Naive thymus-derived CD4-positive, alpha-beta T cell (primary cell): ENCODE measurements around the gene ZP3. TPM values are rescaled to one million over a fixed set of nuclear protein-coding genes. Genes with fewer than 3 reads are reported as not detected.
A peak's percentile ranks its signal among the peaks of the same experiment; 100 is the strongest.
"Not testable (repeated sequence)": the region's sequence is repeated elsewhere in the genome, so short reads cannot be mapped to it uniquely, and the experiment has no call there.

ENCODE experiments used
- ATAC-seq: fragments of 150-1000 bp; cut with Tn5 transposase; 2 replicates; pipeline ENCODE4 v1.10.0; 2021; ENCODE audit warnings: mild to moderate bottlenecking, moderate library complexity
- CTCF ChIA-PET: fragments of 350-600 bp; sonication (Branson Sonifier 250); formaldehyde crosslinking; loops from one replicate; lab custom pipeline; 2021; ENCODE audit warnings: antibody characterized with exemption; lab: Charles Lee
- POLR2A ChIA-PET: fragments of 350-600 bp; sonication (Branson Sonifier 250); formaldehyde crosslinking; loops from one replicate; lab custom pipeline; 2021; ENCODE audit warnings: antibody characterized with exemption, inconsistent platforms; lab: Charles Lee
- DNase-seq, 9 donors: peaks; one replicate each; pipeline versions ENCODE4 v3.0.0 to v3.0.0-alpha.2; 2020 to 2022; ENCODE audit warnings: mixed read lengths in 1 of 9
- H3K27ac ChIP-seq: one replicate; pipeline ENCODE4 v1.7.0; 2013; ENCODE audit warnings: mild to moderate bottlenecking, low read depth, low read length, moderate library complexity
- H3K27me3 ChIP-seq, 2 donors: one replicate each; pipeline ENCODE4 v1.7.0; 2013; ENCODE audit warnings: low read length in 2 of 2, mild to moderate bottlenecking in 2 of 2, moderate library complexity in 2 of 2; ENCODE audit not compliant: control insufficient read depth in 2 of 2, insufficient read depth in 2 of 2
- H3K36me3 ChIP-seq, 3 experiments: 1 replicate in 2 of 3; 2 replicates in 1 of 3; pipeline ENCODE4 v1.7.0; 2013; ENCODE audit warnings: low read length in 3 of 3, mild to moderate bottlenecking in 3 of 3, moderate library complexity in 1 of 3; ENCODE audit not compliant: insufficient read depth in 3 of 3, control insufficient read depth in 2 of 3
- H3K4me1 ChIP-seq, 2 donors: one replicate each; pipeline ENCODE4 v1.7.0; 2013; ENCODE audit warnings: low read length in 2 of 2, mild to moderate bottlenecking in 2 of 2, moderate library complexity in 1 of 2; ENCODE audit not compliant: control insufficient read depth in 2 of 2, insufficient read depth in 2 of 2
- H3K4me3 ChIP-seq: 2 replicates; pipeline ENCODE4 v1.7.0; 2013; ENCODE audit warnings: mild to moderate bottlenecking, low read length
- H3K9me3 ChIP-seq, 3 experiments: 1 replicate in 2 of 3; 2 replicates in 1 of 3; pipeline ENCODE4 v1.7.0; 2013; ENCODE audit warnings: low read length in 3 of 3; ENCODE audit not compliant: control insufficient read depth in 2 of 3
- H3K27ac Mint-ChIP-seq, 9 donors: one replicate each; pipeline ENCODE4 v1.8.0; 2020 to 2022; ENCODE audit warnings: mixed read lengths in 9 of 9, mild to moderate bottlenecking in 8 of 9, moderate library complexity in 5 of 9, inconsistent platforms in 2 of 9
- H3K27me3 Mint-ChIP-seq, 5 donors: one replicate each; pipeline ENCODE4 v1.8.0; 2021 to 2022; ENCODE audit warnings: mixed read lengths in 5 of 5, mild to moderate bottlenecking in 1 of 5
- H3K36me3 Mint-ChIP-seq, 5 donors: one replicate each; pipeline ENCODE4 v1.8.0; 2020 to 2022; ENCODE audit warnings: mixed read lengths in 5 of 5, mild to moderate bottlenecking in 3 of 5, inconsistent platforms in 1 of 5
- H3K4me1 Mint-ChIP-seq, 7 donors: one replicate each; pipeline ENCODE4 v1.8.0; 2020 to 2022; ENCODE audit warnings: mixed read lengths in 7 of 7, mild to moderate bottlenecking in 3 of 7, inconsistent platforms in 1 of 7
- H3K4me3 Mint-ChIP-seq, 10 donors: one replicate each; pipeline ENCODE4 v1.8.0; 2020 to 2022; ENCODE audit warnings: mild to moderate bottlenecking in 10 of 10, mixed read lengths in 10 of 10, moderate library complexity in 6 of 10, inconsistent platforms in 2 of 10
- H3K9me3 Mint-ChIP-seq, 11 donors: one replicate each; pipeline ENCODE4 v1.8.0; 2020 to 2022; ENCODE audit warnings: mixed read lengths in 11 of 11, mild to moderate bottlenecking in 4 of 11, inconsistent platforms in 1 of 11, moderate library complexity in 1 of 11
- intact Hi-C, 2 donors: fragments of 100-400 bp; cut with micrococcal nuclease; formaldehyde crosslinking; loops; one replicate each; pipeline ENCODE4 v1.15.1; 2023
- polyA plus RNA-seq, 2 donors: library from polyadenylated mRNA; unstranded; fragments of 300-500 nt; fragmentation: Illumina TruSeq; gene quantifications; one replicate each; pipeline ENCODE4 v1.2.3, GENCODE V29; 2021
- total RNA-seq, 6 experiments: library from RNA in 5 of 6; stranded (reverse) in 5 of 6; gene quantifications; 1 replicate in 5 of 6; 2 replicates in 1 of 6; pipeline ENCODE4 v1.2.3 and lab custom pipeline; 2021 to 2026

The ZP3 gene
- total and polyA plus RNA-seq, 7 experiments from 2014 or later = 2.6 to 16.7 (median 6.2) TPM

DNA sequence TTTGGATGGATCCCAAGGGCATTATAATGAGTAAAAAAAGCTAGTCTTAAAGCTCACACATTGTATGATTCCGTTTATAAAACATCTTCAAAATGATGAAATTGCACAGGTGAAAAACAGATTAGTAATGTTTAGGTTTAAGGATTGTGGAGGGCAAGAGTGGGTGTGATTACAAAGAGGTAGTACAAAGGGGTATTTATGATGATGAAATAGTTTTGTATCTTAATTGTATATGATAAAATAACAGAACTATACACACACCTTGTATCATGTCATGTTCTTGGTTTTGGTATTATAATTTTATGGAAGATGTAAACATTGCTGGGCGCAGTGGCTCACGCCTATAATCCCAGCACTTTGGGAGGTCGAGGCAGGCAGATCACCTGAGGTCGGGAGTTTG, 12.5 kb upstream of the ZP3 start:
- CTCF ChIA-PET = no interaction called here
- POLR2A ChIA-PET = no interaction called here
- peaks cover 0 to 7% (median 0%) of the 10 kb centered on the region in 7 donors for H3K4me1 Mint-ChIP-seq
- no peak overlapping the region for H3K4me3 Mint-ChIP-seq
- ATAC-seq = no peak
- no peaks in the 10 kb centered on the region for H3K27me3 Mint-ChIP-seq
- intact Hi-C loops = no loop called here
- Histone ChIP-seq H3K4me1 (no peaks in the 10 kb centered on the region), H3K9me3 (no peaks in the 10 kb centered on the region), H3K27me3 (no peaks in the 10 kb centered on the region), H3K36me3 (no peaks in the 10 kb centered on the region), H3K4me3 (no peak overlapping the region), H3K27ac (no peak overlapping the region)
- no peak for DNase-seq
- no peak overlapping the region for H3K27ac Mint-ChIP-seq
- H3K36me3 Mint-ChIP-seq = peaks cover 0 to 9% (median 0%) of the 10 kb centered on the region in 5 donors
- H3K9me3 Mint-ChIP-seq = no peaks in the 10 kb centered on the region

DNA sequence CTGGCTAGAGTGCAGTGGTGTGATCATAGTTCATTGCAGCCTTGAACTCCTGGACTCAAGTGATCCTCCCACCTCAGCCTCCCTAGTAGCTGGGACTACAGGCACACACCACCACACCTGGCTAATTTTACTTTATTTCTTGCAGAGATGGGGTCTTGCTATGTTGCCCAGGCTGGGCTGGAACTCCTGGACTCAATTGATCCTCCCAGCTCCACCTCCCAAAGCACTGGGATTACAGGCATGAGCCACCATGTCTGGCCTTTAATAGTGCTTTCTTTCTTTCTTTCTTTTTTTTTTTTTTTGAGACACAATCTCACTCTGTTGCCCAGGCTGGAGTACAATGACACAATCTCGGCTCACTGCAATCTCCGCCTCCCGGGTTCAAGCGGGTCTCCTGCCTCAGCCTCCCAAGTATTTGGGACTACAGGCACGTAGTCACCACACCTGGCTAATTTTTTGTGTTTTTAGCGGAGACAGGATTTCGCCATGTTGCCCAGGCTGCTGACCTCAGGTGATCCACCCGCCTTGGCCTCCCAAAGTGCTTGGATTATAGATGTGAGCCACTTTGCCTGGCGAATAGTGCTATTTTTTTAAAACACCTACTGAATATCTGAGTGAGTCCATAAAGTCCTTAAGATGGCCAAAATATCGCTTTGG, 7.0 kb upstream of the ZP3 start:
- peaks cover 0 to 19% (median under 1%) of the 10 kb centered on the region in 5 donors for H3K27me3 Mint-ChIP-seq
- H3K27me3 ChIP-seq, H3K9me3 ChIP-seq, H3K36me3 Mint-ChIP-seq, H3K9me3 Mint-ChIP-seq, intact Hi-C loops, H3K4me3 Mint-ChIP-seq, H3K4me3 ChIP-seq, ATAC-seq, H3K4me1 Mint-ChIP-seq, POLR2A ChIA-PET, CTCF ChIA-PET, H3K27ac ChIP-seq, H3K27ac Mint-ChIP-seq, DNase-seq, H3K4me1 ChIP-seq, H3K36me3 ChIP-seq: not testable (repeated sequence)

DNA sequence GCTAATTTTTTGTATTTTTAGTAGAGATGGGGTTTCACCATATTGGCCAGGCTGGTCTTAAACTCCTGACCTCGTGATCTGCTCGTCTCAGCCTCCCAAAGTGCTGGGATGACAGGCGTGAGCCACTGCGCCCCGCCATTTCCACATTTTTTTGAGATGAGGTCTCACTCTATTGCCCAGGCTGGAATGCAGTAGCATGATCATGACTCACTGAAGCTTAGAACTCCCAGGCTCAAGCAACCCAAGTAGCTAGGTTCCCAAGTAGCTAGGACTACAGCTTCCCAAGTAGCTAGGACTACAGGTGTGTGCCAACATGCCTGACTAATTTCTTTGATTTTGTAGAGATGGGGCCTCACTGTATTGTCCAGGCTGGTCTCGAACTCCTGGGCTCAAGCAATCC, 3.7 kb upstream of the ZP3 start:
- H3K4me1 Mint-ChIP-seq = peaks cover 0 to 29% (median 0%) of the 10 kb centered on the region in 7 donors
- H3K27ac Mint-ChIP-seq, H3K36me3 Mint-ChIP-seq, H3K9me3 Mint-ChIP-seq, H3K36me3 ChIP-seq, POLR2A ChIA-PET, DNase-seq, H3K4me1 ChIP-seq, H3K9me3 ChIP-seq, H3K27me3 ChIP-seq, H3K4me3 Mint-ChIP-seq, ATAC-seq, intact Hi-C loops, H3K4me3 ChIP-seq, H3K27ac ChIP-seq: not testable (repeated sequence)
- peaks cover 0 to 33% (median 3%) of the 10 kb centered on the region in 5 donors for H3K27me3 Mint-ChIP-seq
- CTCF ChIA-PET = interaction anchor here (0.6 kb wide), 1 partner anchor 1024 kb away, joined by 4 read pairs; no protein-coding TSS in a partner anchor

DNA sequence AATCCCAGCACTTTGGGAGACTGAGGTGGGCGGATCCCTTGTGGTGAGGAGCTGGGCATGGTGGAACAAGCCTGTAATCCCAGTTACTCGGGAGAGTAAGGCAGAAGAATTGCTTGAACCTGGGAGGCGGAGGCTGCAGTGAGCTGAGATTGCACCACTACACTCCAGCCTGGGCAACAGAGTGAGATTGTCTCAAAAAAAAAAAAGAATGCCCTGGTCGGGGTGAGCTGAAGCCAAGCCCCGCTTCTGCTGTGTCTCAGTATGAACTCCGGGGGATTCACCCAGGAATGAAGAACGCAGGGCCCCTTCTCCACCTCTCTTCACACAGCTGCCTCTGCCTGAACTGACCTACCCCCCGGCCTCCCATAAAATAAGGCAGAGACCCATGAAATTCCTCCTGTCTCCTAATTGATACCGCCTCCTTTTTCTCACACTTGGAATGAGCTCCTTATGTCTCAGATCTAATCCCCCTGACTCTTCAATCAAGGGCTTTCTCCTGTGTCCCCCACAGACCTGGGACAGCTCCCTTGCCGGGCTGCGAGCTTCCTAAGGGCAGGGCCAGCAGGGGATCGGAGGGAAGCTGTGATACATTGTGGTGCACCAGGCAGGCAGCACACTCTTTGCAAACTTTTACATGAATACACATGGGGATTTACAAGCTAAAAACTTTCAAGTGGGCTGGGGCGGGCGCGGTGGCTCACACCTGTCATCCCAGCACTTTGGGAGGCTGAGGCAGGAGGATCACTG, 911 bp upstream of the ZP3 start:
- Histone ChIP-seq H3K4me3 (no peak overlapping the region), H3K9me3 (no peaks in the 10 kb centered on the region), H3K36me3 (no peaks in the 10 kb centered on the region), H3K27ac (no peak overlapping the region), H3K27me3 (no peaks in the 10 kb centered on the region), H3K4me1 (no peaks in the 10 kb centered on the region)
- no peak for DNase-seq
- Mint-ChIP-seq H3K9me3 (no peaks in the 10 kb centered on the region), H3K36me3 (no peaks in the 10 kb centered on the region), H3K4me3 (no peak overlapping the region), H3K4me1 (peaks cover 0 to 30% (median 0%) of the 10 kb centered on the region in 7 donors), H3K27ac (peak overlapping the region in 1 of 9 donors; percentile 93), H3K27me3 (peaks cover 0 to 33% (median 3%) of the 10 kb centered on the region in 5 donors)
- intact Hi-C loops = no loop called here
- ATAC-seq = no peak
- ChIA-PET CTCF (no interaction called here), POLR2A (no interaction called here)

DNA sequence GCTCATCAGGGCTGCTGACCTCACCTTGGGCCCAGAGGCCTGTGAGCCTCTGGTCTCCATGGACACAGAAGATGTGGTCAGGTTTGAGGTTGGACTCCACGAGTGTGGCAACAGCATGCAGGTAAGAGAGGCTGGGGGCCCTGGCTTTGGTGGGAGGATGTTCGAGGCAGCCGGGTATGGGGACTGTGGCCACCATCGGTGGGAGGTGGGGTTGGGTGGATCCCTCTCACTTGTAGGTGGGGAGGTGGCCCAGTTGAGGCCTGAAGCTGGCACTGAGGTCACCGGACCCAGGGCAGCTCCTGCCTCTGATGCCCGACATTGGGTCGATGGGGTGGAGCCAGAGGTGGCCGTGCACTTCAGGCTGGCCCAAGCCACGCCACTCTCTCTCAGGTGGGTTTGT, 406 bp downstream of the ZP3 start:
- no peak for DNase-seq
- H3K27me3 Mint-ChIP-seq = peaks cover 0 to 22% (median 3%) of the 10 kb centered on the region in 5 donors
- H3K4me3 Mint-ChIP-seq = peak overlapping the region in 1 of 10 donors; percentile 35
- H3K36me3 Mint-ChIP-seq = no peaks in the 10 kb centered on the region
- H3K9me3 Mint-ChIP-seq = no peaks in the 10 kb centered on the region
- Histone ChIP-seq H3K27ac (no peak overlapping the region), H3K4me3 (no peak overlapping the region), H3K27me3 (no peaks in the 10 kb centered on the region), H3K9me3 (no peaks in the 10 kb centered on the region), H3K4me1 (no peaks in the 10 kb centered on the region), H3K36me3 (no peaks in the 10 kb centered on the region)
- ChIA-PET POLR2A (no interaction called here), CTCF (no interaction called here)
- intact Hi-C loops = no loop called here
- H3K4me1 Mint-ChIP-seq = peaks cover 0 to 26% (median 0%) of the 10 kb centered on the region in 7 donors
- H3K27ac Mint-ChIP-seq = peak overlapping the region in 1 of 9 donors; percentile 93
- no peak for ATAC-seq

DNA sequence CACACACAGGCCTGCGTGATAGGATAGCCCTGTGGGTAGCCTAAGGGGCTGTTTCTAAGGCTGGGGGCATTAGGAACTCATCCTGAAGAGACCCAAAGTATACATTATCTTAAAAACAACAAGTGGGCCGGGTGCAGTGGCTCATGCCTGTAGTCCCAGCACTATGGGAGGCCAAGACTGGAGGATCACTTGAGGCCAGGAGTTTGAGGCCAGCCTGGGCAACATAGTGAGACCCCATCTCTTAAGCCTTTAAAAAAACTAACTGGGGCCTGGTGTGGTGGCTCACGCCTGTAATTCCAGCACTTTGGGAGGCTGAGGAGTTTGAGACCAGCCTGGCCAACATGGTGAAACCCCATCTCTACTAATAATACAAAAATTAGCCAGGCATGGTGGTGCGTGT, 808 bp downstream of the ZP3 start:
- H3K4me3 Mint-ChIP-seq, H3K9me3 ChIP-seq, CTCF ChIA-PET, H3K27ac ChIP-seq, H3K36me3 ChIP-seq, DNase-seq, intact Hi-C loops, H3K9me3 Mint-ChIP-seq, H3K27me3 ChIP-seq, H3K4me3 ChIP-seq, H3K4me1 ChIP-seq, H3K27ac Mint-ChIP-seq, ATAC-seq, POLR2A ChIA-PET, H3K36me3 Mint-ChIP-seq: not testable (repeated sequence)
- Mint-ChIP-seq H3K27me3 (peaks cover 0 to 18% (median 3%) of the 10 kb centered on the region in 5 donors), H3K4me1 (peaks cover 0 to 24% (median 0%) of the 10 kb centered on the region in 7 donors)
